Measurements from ENCODE around the gene YDJC. TPM values are rescaled to one million over a fixed set of nuclear protein-coding genes. Genes with fewer than 3 reads are reported as not detected.

The YDJC gene
- total and polyA plus RNA-seq, 9 of the 15 experiments (the other 6 are each of a cell fraction or from before 2014, with no cell fraction given): 13.5 to 871 (median 164) TPM

DNA sequence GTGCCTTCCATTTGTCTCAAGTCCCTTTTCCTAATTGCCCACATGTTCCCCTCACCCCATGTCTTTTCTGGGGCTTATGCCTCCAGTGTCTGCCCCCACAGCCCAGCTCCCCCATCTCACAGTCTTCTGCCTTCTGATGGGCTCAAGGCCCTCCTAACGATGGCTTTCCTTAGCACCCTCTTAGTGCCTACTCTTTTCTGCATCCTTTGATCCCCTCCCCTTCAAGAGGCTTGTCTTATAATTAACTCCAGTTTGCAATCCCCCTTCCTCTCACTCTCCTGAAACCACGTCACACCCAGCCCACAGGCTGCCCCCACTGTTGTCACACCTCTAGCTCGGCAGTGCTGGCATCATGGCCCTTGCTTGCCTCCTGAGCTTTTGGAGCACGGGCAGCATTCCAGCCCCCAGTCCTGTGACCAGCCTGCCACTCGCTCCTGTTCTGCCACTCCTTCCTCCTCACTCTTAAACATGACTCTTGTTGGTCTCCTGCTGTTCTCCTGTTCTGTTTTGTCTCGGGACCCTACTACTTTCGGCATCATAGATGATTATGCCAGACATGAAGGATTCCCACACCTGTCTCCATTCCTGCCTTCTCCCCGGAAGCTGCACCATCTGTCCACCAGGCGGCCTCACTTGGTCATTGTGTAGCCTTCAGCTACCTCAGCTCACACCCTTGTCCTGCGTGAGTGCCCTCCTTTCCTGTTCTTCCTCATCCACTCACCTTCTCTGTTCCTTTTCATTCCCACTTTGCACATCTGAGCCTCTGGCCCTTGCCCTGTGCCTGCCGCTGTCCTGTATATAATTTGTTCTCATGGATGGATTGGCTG is 36.2 kb downstream of the YDJC start (continued):
- TF ChIP-seq EP400 (IDR thresholded peaks at IDR 0.05) (no peak), RAD51 (IDR thresholded peaks at IDR 0.05; ENCODE audit: borderline replicate concordance, low read depth) (no peak), IFI16 (CRISPR knock-in tag; IDR thresholded peaks at IDR 0.05) (no peak), ZBTB7A (IDR thresholded peaks at IDR 0.05; ENCODE audit: borderline replicate concordance, control insufficient read depth, low read depth, low read length) (no peak), JUNB (CRISPR knock-in tag; conservative IDR thresholded peaks at IDR 0.05) (no peak), E2F8 (IDR thresholded peaks at IDR 0.05; ENCODE audit: low read depth, partially characterized antibody) (no peak), SMARCA4 (IDR thresholded peaks at IDR 0.05) (no peak), SOX6 (IDR thresholded peaks at IDR 0.05) (no peak), TCF7 (IDR thresholded peaks at IDR 0.05; ENCODE audit: borderline replicate concordance) (no peak), TCFL5 (CRISPR knock-in tag; conservative IDR thresholded peaks at IDR 0.05) (no peak), DDX20 (tag; IDR thresholded peaks at IDR 0.05; ENCODE audit: low read depth) (no peak), CREB1 (IDR thresholded peaks at IDR 0.05) (no peak), CREB1 (CRISPR knock-in tag; IDR thresholded peaks at IDR 0.05) (no peak), ZNF77 (CRISPR knock-in tag; IDR thresholded peaks at IDR 0.05) (no peak), CBFA2T3 (IDR thresholded peaks at IDR 0.05) (no peak), DPF2 (IDR thresholded peaks at IDR 0.05) (no peak), KDM1A (IDR thresholded peaks at IDR 0.05) (no peak), TEAD4 (IDR thresholded peaks at IDR 0.05; ENCODE audit: low read length) (no peak), TEAD4 (CRISPR knock-in tag; IDR thresholded peaks at IDR 0.05; ENCODE audit: borderline replicate concordance) (no peak), ZNF239 (CRISPR knock-in tag; IDR thresholded peaks at IDR 0.05) (no peak), CEBPG (CRISPR knock-in tag; IDR thresholded peaks at IDR 0.05) (no peak), CEBPG (tag; conservative IDR thresholded peaks at IDR 0.05 in 1 of 2, IDR thresholded peaks at IDR 0.05 in 1 of 2) (no peak), ZNF12 (CRISPR knock-in tag; IDR thresholded peaks at IDR 0.05) (no peak)
- TF ChIP-seq, protein P1, sequence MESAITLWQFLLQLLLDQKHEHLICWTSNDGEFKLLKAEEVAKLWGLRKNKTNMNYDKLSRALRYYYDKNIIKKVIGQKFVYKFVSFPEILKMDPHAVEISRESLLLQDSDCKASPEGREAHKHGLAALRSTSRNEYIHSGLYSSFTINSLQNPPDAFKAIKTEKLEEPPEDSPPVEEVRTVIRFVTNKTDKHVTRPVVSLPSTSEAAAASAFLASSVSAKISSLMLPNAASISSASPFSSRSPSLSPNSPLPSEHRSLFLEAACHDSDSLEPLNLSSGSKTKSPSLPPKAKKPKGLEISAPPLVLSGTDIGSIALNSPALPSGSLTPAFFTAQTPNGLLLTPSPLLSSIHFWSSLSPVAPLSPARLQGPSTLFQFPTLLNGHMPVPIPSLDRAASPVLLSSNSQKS (CRISPR knock-in tag; IDR thresholded peaks at IDR 0.05): no peak
- TF ChIP-seq, protein P2, sequence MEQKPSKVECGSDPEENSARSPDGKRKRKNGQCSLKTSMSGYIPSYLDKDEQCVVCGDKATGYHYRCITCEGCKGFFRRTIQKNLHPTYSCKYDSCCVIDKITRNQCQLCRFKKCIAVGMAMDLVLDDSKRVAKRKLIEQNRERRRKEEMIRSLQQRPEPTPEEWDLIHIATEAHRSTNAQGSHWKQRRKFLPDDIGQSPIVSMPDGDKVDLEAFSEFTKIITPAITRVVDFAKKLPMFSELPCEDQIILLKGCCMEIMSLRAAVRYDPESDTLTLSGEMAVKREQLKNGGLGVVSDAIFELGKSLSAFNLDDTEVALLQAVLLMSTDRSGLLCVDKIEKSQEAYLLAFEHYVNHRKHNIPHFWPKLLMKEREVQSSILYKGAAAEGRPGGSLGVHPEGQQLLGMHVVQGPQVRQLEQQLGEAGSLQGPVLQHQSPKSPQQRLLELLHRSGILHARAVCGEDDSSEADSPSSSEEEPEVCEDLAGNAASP (IDR thresholded peaks at IDR 0.05): no peak

All from K562 (cell line).